AG08395 (cell line): ENCODE results near the gene TTC23.

Source experiments
- DNase-seq: peaks from one replicate; pipeline ENCODE4 v3.0.0; 2012; ENCODE audit warnings: mixed read lengths, low spot score

The TTC23 gene, protein sequence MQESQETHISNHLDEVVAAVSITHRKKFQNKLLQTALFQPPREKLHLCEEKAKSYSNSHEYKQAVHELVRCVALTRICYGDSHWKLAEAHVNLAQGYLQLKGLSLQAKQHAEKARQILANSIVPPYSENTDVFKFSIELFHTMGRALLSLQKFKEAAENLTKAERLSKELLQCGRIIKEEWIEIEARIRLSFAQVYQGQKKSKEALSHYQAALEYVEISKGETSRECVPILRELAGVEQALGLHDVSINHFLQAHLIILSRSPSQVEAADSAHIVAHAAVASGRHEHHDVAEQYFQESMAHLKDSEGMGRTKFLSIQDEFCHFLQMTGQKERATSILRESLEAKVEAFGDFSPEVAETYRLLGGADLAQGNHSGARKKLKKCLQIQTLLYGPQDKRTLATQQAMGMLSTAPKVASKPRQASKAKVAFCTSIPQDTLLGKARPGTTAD

DNA sequence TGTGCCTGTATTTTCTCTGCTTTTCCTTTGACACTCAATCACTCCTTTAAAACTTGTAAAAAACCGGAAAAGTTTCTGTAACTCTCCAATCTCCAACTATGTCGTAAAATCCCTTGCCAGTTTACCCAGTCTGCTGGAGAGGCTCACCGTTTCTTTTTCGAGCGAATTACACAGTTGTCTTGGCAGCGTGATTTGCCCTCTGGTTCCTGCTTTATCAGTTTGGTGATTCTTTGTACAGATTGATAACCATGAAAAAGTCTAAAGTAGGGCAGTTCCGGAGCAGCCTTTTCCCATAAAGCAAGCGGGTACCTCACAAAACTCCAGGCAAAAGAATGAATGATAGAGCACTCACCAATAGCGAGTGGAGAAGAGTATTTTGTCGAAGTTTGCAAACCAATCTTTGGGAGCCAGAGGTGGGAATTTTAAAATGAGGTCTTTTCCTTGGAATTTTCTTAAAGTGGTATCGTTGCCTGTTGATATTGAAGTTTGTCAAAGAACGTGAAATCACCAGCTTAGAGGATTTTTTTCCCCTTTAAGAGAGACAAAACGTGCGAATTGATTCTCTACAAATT is at the start of gene TTC23:
Gene TTC23, minus strand, starts transcription at position 312 of the 572 bp plus-strand sequence. CDS start 20,869 bp downstream, outside the sequence.
- DNase-seq = peak; percentile 86

DNA sequence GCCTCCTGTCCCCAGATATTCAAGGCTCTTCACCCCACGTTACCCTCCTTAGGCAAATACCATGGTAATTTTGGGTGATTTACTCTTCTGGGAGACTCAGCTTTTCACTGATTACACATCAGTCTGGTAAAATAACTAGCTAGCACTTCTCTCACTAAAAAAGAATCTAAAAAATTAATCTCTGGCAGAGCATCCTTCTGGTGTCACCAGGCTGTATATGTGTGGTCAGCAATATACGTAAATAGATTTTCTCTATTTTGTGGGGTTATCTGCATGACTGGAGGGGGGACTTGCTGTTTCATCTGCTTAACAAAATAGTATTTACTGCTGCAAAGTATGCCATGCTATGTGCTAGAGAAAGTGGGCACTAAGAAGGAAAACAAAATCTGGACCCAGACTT is 47.0 kb upstream of the TTC23 start:
- DNase-seq = no peak

DNA sequence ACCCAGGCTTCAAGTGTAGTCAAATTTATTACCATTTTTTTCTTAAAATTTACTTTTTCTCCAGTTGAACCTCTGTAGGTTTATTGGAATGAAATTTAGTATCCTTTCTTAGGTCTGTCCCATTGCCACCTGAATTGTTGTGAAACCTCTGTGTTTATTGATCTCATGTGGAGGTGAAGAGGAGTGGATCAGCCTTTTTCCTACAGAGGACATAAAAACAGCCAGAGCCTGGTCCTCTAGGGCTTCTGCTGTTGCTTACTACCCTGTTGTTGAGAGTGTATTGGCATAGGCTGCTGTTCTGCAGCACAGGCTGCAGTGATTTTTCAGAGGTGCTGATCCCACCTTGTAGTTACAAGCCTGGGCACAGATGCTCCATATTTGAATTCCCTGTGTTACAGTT is 46.5 kb upstream of the TTC23 start:
- DNase-seq = no peak

DNA sequence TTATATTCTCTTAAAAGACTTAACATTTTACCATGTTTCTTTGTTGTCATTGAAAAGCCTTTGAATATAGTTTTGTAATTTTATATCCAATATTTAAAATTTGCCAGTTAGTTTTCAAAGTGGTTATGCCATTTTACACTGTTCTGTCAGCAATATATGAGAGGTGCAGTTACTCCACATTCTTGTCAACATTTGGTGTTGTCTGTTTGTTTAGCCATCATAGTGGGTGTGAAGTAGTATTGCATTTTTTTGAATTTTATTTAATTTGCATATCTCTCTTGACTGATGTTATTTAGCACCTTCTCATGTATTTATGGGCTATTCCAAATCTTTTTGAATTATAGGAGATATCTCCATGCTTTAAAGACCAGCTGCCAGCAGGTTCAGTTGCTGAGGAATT is 42.3 kb upstream of the TTC23 start:
- no peak for DNase-seq

DNA sequence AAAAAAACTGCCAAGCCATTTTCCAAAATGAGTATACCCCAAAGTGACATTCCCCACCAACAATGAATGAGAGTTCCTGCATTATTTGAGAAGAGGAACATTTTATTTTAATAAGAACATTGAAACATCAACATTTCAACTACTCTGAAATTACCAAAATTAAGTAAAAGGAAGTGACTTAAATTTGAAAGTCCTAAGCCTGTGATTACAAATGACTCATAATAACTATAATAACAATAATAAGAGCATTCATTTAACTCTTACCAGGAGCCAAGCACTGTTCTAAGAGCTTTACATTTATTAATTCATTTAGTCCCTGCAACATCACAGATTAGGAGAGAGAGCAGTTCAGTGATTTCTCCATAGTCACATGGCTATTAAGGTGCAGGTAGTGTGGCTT is 34.3 kb upstream of the TTC23 start:
- no peak for DNase-seq

DNA sequence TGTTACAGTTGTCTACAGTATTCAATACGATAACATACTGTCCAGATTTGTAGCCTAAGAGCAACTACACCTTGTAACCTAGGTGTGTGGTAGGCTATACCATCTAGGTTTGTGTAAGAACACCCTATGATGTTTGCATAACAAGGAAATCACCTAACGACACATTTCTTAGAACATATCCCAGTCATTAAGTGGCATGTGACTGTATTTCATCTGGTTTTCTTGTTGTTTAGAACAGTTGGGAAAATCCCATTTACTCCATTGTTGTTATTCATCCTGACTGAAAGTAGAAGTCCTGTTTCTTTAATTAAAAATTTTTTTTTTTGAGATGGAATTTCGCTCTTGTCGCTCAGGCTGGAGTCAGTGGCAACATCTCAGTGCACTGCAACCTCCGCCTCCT is 33.2 kb upstream of the TTC23 start:
- no peak for DNase-seq

DNA sequence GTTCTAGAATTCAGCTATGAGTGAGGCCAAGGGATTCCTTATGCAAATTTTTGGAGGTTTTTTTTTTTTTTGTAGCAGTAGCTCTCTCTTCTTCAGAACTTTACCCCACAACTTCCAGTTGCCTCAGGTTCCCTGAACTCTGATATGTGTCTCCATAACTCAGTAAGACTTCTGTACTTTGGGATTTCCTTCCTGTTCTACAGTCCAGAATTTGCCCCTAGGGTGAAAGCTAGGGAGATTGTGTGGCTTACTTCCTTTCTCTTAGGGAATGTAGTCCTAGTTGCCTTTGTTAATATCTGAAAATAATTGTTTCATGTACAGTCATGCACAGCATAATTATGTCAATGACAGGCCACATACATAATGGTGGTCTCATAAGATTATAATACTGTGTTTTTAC is 32.7 kb upstream of the TTC23 start:
- no peak for DNase-seq

DNA sequence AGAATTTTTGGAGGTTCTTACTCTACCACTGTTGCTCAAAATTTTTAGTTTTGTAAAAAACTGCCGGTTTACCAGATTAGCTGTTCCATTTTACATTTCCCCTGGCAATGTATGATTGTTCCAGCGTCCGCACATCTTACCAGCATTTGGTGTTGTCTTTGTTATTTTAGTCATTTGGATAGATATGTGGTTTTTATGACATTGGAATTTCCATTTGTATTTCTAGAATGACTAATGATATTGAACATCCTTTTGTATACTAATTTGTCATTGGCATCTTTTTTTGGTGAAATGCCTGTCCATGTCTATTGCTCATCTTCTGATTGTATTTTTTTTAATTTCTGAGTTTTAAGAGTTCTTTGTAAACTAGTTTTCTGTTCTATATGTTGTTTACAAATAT is 30.4 kb upstream of the TTC23 start:
- no peak for DNase-seq

DNA sequence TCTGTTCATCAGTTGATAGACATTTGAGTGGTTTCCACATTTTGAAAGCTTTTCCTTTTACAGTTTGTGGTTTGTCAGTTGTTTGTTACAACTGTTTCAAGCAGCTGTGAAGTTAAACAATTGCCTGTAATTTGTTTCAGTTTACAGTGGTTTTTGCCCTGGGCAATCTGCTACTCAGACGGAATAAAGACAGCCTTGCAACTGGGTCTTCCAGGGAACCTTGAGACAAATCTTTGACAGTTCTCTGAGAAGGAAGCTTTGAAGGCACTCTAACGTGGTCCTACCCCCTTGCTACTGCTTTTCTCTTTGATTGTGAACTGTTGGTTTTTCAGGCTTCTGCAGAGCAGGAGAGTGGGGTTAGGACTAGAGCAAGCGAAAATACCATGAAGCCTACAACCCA is 29.9 kb upstream of the TTC23 start:
- DNase-seq = no peak

DNA sequence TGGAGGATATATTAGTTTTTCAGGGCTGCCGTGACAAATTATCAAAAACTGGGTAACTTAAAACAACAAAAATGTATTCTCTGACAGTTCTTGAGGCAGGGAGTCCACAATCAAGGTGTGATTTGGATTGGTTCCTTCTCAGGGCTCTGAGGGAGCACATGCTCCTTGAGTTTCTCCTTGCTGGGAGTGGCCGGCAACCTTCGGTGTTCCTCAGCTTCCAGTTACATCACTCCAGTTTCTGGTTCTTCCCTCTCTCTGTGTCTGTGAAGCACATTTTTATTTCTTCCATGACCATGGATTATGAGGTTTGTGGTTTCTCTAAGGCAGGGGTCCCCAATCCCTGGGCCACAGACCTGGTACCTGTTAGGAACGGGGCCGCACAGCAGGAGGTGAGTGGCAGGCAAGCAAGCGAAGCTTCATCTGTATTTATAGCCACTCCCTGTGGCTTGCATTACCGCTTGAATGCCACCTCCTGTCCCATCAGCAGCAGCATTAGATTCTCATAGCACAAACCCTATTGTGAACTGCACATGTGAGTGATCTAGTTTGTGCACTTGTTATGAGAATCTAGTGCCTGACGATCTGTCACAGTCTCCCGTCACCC is 26.2 kb upstream of the TTC23 start:
- DNase-seq = no peak

DNA sequence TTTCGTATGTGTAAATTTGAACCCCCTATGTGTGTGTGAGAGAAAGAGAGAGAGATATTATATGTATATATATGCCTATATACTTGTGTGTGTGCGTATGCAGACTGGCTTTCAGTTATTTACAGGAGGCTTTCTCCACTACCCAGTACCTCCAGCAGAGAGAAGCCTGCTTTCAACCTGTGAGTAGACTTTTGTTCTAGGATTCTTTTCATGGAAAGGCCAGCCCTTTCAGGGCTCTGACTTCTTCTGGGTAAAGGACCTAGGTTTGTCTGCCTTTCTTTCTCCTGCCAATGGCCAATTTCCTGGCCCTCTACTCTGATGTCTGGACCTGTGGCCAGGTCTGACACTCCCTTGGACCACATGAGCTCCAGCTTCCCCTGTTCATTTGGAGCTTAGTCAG is 25.7 kb upstream of the TTC23 start:
- no peak for DNase-seq

DNA sequence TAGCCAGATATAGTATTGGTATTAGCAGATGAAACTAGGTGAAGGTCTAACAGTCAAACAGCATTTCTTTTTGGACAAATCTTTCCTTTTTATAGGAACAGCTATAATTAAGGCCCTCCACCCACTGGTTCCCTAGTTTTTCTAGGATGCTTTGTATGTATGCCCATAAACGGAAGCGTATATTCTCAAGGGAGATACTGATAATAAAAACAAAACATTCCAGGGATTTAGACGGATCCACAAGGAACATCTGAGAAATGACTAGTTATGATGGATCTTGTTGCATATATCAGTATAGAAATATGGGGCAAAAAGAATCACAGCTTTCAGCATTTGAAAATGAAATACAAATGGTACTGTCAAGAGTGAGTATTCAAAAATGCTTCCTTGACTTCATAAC is 24.4 kb upstream of the TTC23 start:
- no peak for DNase-seq

DNA sequence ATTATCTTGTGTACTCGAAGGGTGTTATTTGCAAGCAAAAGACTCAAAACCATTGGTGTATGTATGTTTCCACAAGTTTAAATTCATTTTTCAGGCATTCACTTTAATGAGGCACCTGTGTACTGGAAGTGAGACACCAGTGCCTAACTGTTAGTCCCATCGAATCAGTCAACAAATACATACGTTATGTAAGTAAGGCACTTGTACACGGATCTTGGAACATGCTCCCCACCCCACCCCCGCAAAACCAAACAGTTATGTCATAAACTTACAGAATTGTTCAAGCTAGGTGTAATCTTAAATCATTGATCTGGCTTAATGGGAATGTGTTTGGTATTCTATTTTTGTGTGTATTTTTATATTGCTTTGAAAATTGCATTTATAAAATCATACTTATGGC is 19.1 kb upstream of the TTC23 start:
- no peak for DNase-seq

DNA sequence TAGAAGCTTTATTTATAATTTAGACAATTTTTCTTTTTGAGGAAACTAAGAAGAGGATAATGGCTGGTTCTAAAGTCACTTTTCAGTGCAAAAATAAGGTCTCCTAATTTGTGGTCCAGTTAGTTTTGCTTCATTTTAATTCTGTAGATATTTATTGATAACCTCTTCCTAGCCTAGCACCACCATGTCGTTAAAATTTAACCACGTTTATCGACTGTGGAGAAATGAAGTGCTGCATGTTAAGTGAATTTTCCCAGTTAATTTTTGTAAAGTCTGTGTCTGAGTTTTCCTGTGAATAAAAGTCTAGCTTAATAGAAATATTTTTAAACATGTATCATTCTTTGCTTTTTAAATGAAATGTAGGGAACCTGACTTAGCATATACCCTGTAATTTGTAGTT is 18.6 kb upstream of the TTC23 start:
- no peak for DNase-seq

DNA sequence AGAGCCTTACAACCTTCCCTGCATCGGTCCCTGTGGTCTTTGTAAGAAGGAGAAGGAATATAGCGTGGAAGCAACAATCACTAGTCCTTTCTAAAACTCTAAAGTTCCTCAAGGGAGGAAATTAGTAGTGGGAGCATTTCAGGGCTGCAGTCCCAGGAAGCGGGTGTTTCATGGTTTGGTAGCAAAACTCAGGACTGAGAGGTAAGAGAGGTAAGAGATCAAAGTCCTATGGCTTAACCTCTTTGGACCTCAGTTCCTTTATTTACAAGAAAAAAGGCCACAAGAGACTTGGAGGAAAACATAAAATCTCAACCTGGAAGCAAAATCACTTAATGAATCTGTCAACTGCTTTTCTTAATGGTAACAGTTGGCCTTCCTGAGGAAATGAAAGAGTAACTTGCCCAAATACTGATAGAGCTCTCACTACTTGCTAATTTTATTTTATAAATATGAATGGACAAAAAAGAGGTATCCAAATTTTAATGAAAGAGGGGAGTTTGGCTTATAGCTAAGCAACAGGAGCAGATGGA is 16.2 kb upstream of the TTC23 start:
- no peak for DNase-seq

DNA sequence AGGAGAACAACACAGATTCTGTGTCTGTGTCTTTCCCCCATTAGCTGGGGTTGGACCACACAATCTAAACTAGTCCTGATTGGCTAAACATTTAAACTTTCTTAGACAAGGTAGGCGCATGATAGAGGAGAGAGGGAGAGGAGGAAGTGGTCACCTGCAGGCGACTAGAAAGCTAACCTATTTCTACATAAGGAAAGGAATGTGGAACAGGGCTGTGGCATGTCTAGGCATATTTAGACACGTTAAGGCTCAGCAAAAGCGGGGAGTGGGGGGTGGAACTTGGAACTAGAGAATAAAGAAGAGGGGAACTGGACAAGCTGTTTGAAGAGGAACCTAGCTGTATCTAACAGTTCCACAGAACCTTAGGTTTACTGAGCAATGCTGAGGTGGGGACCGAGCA is 14.7 kb upstream of the TTC23 start:
- DNase-seq = no peak

DNA sequence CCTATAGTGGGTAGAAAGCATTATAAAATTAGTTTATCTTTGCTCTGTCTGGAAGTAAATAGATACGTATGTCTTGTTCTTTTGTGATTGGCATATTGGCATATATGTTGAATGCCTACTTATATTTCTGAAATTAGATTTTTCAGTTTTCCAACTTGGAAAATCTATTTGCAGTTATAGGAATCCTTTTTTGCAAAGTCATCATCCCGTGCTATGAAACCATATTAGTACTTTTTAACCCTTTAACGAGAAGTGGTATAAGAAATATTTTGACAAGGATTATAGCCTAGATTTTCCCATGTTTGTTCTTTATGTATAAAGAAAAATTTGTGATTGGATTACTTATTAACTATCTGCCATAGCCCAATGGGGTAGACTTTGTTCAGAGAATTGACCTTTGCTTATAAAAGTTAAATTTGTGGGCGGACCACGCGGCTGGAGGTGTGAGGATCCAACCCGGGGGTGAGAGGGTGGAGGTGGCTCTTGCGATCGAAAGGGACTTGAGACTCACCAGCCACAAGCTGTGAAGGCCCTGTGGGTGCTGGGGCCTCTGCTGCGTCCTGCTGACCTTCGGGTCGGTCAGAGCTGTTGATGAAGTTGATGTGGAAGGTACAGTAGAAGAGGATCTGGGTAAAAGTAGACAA is 7.8 kb upstream of the TTC23 start:
- DNase-seq = no peak

DNA sequence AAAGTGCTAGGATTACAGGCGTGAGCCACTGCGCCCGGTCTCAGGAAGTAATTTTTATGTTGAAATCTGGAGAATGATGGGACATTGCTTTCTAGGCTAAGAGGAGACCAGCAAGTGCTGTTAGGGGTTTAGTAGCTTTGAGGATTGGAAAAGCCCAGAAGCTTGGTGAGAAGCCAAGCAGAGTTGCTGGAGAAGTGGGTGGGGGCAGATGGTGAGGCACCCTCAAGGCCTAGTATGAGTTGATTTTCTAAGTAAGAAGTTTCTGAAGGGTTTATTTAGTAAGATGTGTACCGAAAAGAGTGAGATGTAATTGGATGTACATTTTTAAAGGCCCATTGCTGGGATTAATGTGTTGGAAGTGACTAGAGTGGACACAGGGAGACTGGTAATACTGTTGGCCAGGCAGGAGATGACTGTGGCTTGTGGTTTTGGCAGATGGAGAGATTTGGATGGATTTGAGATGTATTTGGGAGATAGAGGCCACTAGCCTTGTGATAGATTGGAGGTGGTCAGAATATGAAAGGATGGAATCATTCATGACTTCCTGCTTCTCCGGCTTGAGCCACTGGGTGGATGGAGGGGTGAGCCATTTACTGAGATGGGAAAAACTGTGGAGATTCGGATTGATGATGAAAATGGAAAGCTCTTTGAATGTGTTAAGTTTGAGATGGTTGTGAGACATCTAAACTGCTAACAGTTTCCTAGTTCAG is 4.2 kb upstream of the TTC23 start:
- peak; percentile 79 for DNase-seq

DNA sequence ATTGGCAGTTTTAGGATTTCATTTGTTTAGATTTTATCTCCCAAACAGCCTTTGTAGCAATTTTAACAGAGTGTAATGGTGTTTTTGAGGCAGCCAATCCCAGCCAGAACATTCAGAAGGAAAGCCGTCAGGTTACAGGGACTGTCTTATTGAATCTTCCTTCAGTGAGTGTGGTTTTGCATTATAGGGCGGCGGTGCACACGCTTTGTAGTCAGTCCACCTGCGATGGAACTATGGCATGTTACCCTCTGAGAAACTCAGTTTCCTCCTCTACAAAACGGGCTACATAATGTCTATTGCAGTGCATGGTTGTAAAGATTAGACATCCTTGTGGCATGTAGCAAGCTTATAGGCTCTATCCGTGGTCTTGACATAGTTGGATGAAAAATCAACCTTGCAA is 2.9 kb upstream of the TTC23 start:
- no peak for DNase-seq

DNA sequence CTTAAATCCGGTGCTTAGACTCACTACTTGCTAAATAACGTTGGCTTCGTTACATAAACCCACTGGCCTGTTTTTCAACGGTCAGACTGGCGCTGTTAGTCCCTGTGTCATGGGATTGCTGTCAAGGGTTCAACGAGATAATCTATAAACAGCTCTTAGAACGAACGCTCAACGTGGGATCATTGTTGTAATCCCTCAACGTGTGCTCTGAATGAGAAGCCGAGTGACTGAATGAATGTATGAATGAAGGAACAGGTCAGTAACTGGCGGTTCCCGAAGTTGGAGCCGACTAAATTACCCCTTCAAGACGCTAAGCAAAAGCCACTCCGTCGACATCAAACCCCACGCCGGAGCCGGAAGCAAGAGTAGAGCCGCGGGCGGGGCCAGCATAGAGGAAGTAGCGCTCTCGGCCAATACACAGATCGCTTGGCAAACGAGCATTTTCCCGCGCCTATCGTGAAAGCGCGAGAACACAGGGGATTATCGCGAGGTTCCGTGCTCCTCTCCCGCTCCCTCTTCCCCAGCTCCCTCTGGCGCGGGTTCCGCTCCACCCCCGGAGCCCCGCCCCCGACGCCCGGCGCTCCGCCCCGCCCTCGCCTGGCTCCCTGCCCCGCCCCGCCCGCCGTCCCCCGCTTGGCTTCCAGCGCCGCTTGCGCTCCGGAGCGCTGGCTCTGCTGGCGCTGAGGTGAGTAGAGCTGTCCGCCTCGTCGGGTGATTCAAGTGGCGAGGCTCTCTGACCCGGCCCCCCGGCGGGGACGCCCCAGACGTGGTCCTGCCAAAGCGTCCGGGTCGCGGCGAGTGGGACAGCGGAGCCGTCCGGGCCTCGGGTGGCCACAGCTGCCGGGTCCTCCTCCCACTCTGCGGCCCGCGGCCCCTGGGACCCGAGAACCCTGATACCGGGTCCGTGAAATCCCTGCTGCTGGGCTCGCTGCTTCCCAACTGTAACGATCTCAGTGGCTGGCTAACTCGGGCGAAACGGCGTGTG is 1.8 kb upstream of the TTC23 start, which contains the start of gene LRRC28:
Gene LRRC28, plus strand, starts transcription at position 625 of the 985 bp plus-strand sequence. CDS start 4,477 bp downstream, outside the sequence.
- DNase-seq = peak; percentile 97

DNA sequence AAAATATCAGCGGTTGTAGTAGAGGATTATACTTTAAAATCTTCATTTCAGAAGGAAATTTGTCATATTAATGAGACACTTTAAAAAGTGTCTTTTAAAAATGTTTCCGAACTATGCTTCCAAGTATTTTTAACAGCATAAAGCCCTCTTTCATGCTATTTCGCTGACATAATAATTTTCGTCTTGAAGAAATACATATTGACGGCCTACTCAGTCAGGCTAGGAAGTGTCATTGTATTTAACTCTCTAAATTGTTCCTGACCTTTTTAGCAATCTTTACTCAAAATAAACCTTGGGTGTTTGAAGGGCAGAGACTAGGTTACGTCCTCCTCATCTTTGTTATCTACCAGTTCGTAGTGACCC is 1.1 kb upstream of the TTC23 start:
- DNase-seq = no peak
